H9 (cell line): ENCODE data around the gene TMEM117. TPM values are rescaled to one million over a fixed set of nuclear protein-coding genes. Genes with fewer than 3 reads are reported as not detected.

Experiments
- DNase-seq: peaks from one replicate; pipeline ENCODE4 v3.0.0-alpha.2; 2017
- H2AFZ ChIP-seq: one replicate; pipeline ENCODE4 v1.6.1; 2013; ENCODE audit warnings: mild to moderate bottlenecking, low read length, control low read depth, moderate library complexity
- H2AK5ac ChIP-seq: 2 replicates; pipeline ENCODE4 v1.6.1; 2013; ENCODE audit warnings: low read length, control low read depth, mixed read lengths; ENCODE audit not compliant: insufficient read length
- H2BK120ac ChIP-seq: one replicate; pipeline ENCODE4 v1.6.1; 2013; ENCODE audit warnings: low read depth, mild to moderate bottlenecking, low read length, control low read depth, inconsistent platforms; ENCODE audit not compliant: poor library complexity, severe bottlenecking
- H2BK12ac ChIP-seq: 2 replicates; pipeline ENCODE4 v1.6.1; 2013; ENCODE audit warnings: low read length, control low read depth, mixed read lengths, low read depth; ENCODE audit not compliant: insufficient read length
- H2BK15ac ChIP-seq: 2 replicates; pipeline ENCODE4 v1.6.1; 2013; ENCODE audit warnings: low read depth, low read length, control low read depth
- H2BK20ac ChIP-seq: one replicate; pipeline ENCODE4 v1.6.1; 2013; ENCODE audit warnings: low read depth, mild to moderate bottlenecking, low read length, control low read depth, inconsistent platforms; ENCODE audit not compliant: poor library complexity, severe bottlenecking
- H2BK5ac ChIP-seq: 2 replicates; pipeline ENCODE4 v1.6.1; 2013; ENCODE audit warnings: low read length, control low read depth, mixed read lengths; ENCODE audit not compliant: insufficient read length
- H3K14ac ChIP-seq: 2 replicates; pipeline ENCODE4 v1.6.1; 2013; ENCODE audit warnings: low read length, control low read depth; ENCODE audit not compliant: insufficient read depth
- H3K18ac ChIP-seq: 2 replicates; pipeline ENCODE4 v1.6.1; 2013; ENCODE audit warnings: low read depth, mild to moderate bottlenecking, mixed read lengths, low read length, control low read depth; ENCODE audit not compliant: insufficient read length
- H3K23ac ChIP-seq: 2 replicates; pipeline ENCODE4 v1.6.1; 2013; ENCODE audit warnings: low read length, control low read depth, mixed read lengths, low read depth; ENCODE audit not compliant: insufficient read length
- H3K23me2 ChIP-seq: 2 replicates; pipeline ENCODE4 v1.6.1; 2013; ENCODE audit warnings: low read depth, mild to moderate bottlenecking, mixed read lengths, low read length, control low read depth; ENCODE audit not compliant: insufficient read length, poor library complexity, severe bottlenecking
- H3K27ac ChIP-seq: 2 replicates; pipeline ENCODE4 v1.5.1; 2013; ENCODE audit warnings: low read length, control low read depth, mixed read lengths, low read depth; ENCODE audit not compliant: insufficient read length
- H3K27me3 ChIP-seq: 2 replicates; pipeline ENCODE4 v1.6.1; 2013; ENCODE audit warnings: low read length, control low read depth, inconsistent platforms; ENCODE audit not compliant: insufficient read depth
- H3K4ac ChIP-seq: 2 replicates; pipeline ENCODE4 v1.6.1; 2013; ENCODE audit warnings: low read depth, mild to moderate bottlenecking, control low read depth, inconsistent platforms, low read length, moderate library complexity
- H3K4me1 ChIP-seq: 2 replicates; pipeline ENCODE4 v1.6.1; 2013; ENCODE audit warnings: low read length, control low read depth, inconsistent platforms; ENCODE audit not compliant: insufficient read depth
- H3K4me2 ChIP-seq: 2 replicates; pipeline ENCODE4 v1.6.1; 2013; ENCODE audit warnings: low read length, control low read depth, mixed read lengths; ENCODE audit not compliant: insufficient read length, insufficient read depth
- H3K56ac ChIP-seq: 2 replicates; pipeline ENCODE4 v1.6.1; 2013; ENCODE audit warnings: low read depth, mild to moderate bottlenecking, mixed read lengths, low read length, control low read depth; ENCODE audit not compliant: insufficient read length
- H3K79me1 ChIP-seq: 2 replicates; pipeline ENCODE4 v1.6.1; 2013; ENCODE audit warnings: low read depth, mild to moderate bottlenecking, moderate library complexity, low read length, control low read depth, inconsistent platforms; ENCODE audit not compliant: insufficient read depth, poor library complexity, severe bottlenecking
- H3K79me2 ChIP-seq: 2 replicates; pipeline ENCODE4 v1.6.1; 2013; ENCODE audit warnings: low read length, control low read depth, inconsistent platforms; ENCODE audit not compliant: insufficient read depth
- H3K9ac ChIP-seq: 2 replicates; pipeline ENCODE4 v1.6.1; 2013; ENCODE audit warnings: low read length, control low read depth, mixed read lengths; ENCODE audit not compliant: insufficient read length; ENCODE audit errors: extremely low read depth
- H3K9me3 ChIP-seq: one replicate; pipeline ENCODE4 v1.6.1; 2013; ENCODE audit warnings: low read depth, low read length, inconsistent platforms; ENCODE audit not compliant: control insufficient read depth
- H3T11ph ChIP-seq: one replicate; pipeline ENCODE4 v1.6.1; 2013; ENCODE audit warnings: mild to moderate bottlenecking, low read length, control low read depth, inconsistent platforms
- H4K20me1 ChIP-seq: one replicate; pipeline ENCODE4 v1.6.1; 2013; ENCODE audit not compliant: control insufficient read depth, insufficient read length, insufficient read depth
- H4K5ac ChIP-seq: 2 replicates; pipeline ENCODE4 v1.6.1; 2013; ENCODE audit warnings: low read depth, mild to moderate bottlenecking, mixed read lengths, low read length, control low read depth; ENCODE audit not compliant: insufficient read length
- H4K8ac ChIP-seq: replicated peaks from 2 replicates; pipeline ENCODE4 v1.6.1; 2013; ENCODE audit warnings: low read length, control low read depth, mixed read lengths, low read depth; ENCODE audit not compliant: insufficient read length
- H4K91ac ChIP-seq: 2 replicates; pipeline ENCODE4 v1.6.1; 2013; ENCODE audit warnings: low read depth, mild to moderate bottlenecking, moderate library complexity, mixed read lengths, low read length, control low read depth; ENCODE audit not compliant: insufficient read length
- H3K27ac Mint-ChIP-seq, 3 experiments: 2 replicates in 2 of 3; 3 replicates in 1 of 3; pipeline ENCODE4 v1.8.0; 2020 to 2021; ENCODE audit warnings: mixed read lengths in 3 of 3, mild to moderate bottlenecking in 1 of 3, moderate library complexity in 1 of 3
- H3K27me3 Mint-ChIP-seq: 2 replicates; pipeline ENCODE4 v1.8.0; 2021; ENCODE audit warnings: low read depth, mild to moderate bottlenecking, moderate library complexity, mixed read lengths
- H3K36me3 Mint-ChIP-seq, 3 experiments: 2 replicates in 2 of 3; 3 replicates in 1 of 3; pipeline ENCODE4 v1.8.0; 2020 to 2021; ENCODE audit warnings: low read depth in 3 of 3, mixed read lengths in 3 of 3; ENCODE audit not compliant: insufficient read depth in 1 of 3
- H3K4me1 Mint-ChIP-seq, 2 experiments: 2 replicates each; pipeline ENCODE4 v1.8.0; 2020; ENCODE audit warnings: mixed read lengths in 2 of 2
- H3K4me3 Mint-ChIP-seq, 2 experiments: 2 replicates in 1 of 2; 3 replicates in 1 of 2; pipeline ENCODE4 v1.8.0; 2020 to 2021; ENCODE audit warnings: mild to moderate bottlenecking in 2 of 2, mixed read lengths in 2 of 2, moderate library complexity in 1 of 2
- H3K9me3 Mint-ChIP-seq, 2 experiments: 2 replicates in 1 of 2; 3 replicates in 1 of 2; pipeline ENCODE4 v1.8.0; 2020; ENCODE audit warnings: mild to moderate bottlenecking in 2 of 2, mixed read lengths in 2 of 2, moderate library complexity in 1 of 2
- WGBS: extraction: QIAGEN DNeasy Blood & Tissue Kit; methylation state at CpG from one replicate; pipeline ENCODE4 v1.1.7; 2013; ENCODE audit warnings: missing lambda C conversion rate, low lambda C conversion rate, mixed read lengths; ENCODE audit not compliant: insufficient read length; ENCODE audit errors: extremely low coverage; 5-methylcytosine and 5-hydroxymethylcytosine counted together
- total RNA-seq: library from RNA; stranded (reverse); gene quantifications from 2 replicates; pipeline ENCODE4 v1.2.1, GENCODE V29; 2021
- TF ChIP-seq, protein P1 (sequence below): fragments of 200-600 bp; sonication (generic); conservative IDR thresholded peaks from 3 replicates; pipeline ENCODE4 v1.8.0; 2021; ENCODE audit warnings: antibody characterized with exemption, mild to moderate bottlenecking

TMEM117 gene
- total RNA-seq, 1 experiment from 2014 or later = 1.7 TPM

DNA sequence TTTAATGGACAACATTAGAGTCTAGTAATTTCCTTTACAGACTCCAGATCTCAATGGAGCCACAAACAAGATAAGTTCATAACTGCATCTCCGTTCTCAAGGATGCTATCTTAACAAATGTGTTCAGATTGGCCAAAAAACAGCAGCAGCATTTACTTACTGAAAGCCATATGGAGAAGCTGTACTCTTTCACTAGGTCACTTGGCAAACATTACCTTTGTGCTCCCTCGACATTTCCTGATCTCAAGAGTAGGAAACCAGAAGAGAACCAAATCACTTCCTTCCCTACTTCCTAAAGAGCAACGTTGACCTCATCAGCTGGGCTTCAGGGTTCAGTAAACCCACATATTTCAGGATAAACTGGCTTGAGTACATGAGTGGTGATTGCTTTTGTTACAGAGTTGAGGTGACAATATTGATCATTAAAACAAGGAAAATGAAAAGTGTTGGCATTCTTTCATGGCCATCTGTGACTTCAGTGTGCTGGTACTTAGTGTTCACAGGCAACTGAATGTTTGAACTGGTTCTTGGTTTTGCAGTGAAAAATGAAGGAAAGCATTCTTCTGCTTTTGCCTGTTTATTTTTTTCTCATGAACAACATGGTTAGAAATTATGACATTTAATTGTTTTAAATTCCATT lies 449.6 kb downstream of the TMEM117 start:
- H3K9ac ChIP-seq = no peak overlapping the region
- no peak overlapping the region for H2AK5ac ChIP-seq
- Mint-ChIP-seq H3K27me3 (no peaks in the 10 kb centered on the region), H3K4me3 (no peak overlapping the region), H3K4me1 (no peaks in the 10 kb centered on the region), H3K36me3 (no peaks in the 10 kb centered on the region), H3K9me3 (peaks cover 0 to 3% of the 10 kb centered on the region in 2 experiments; a peak in 2 of 5 replicates), H3K27ac (no peak overlapping the region)
- no peak overlapping the region for H3K4me2 ChIP-seq
- TF ChIP-seq, protein P1, sequence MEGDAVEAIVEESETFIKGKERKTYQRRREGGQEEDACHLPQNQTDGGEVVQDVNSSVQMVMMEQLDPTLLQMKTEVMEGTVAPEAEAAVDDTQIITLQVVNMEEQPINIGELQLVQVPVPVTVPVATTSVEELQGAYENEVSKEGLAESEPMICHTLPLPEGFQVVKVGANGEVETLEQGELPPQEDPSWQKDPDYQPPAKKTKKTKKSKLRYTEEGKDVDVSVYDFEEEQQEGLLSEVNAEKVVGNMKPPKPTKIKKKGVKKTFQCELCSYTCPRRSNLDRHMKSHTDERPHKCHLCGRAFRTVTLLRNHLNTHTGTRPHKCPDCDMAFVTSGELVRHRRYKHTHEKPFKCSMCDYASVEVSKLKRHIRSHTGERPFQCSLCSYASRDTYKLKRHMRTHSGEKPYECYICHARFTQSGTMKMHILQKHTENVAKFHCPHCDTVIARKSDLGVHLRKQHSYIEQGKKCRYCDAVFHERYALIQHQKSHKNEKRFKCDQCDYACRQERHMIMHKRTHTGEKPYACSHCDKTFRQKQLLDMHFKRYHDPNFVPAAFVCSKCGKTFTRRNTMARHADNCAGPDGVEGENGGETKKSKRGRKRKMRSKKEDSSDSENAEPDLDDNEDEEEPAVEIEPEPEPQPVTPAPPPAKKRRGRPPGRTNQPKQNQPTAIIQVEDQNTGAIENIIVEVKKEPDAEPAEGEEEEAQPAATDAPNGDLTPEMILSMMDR = no peak
- no peak overlapping the region for H4K8ac ChIP-seq
- no peaks in the 10 kb centered on the region for H3K79me1 ChIP-seq
- H3K27me3 ChIP-seq = no peaks in the 10 kb centered on the region
- H3T11ph ChIP-seq = no peak overlapping the region
- H2BK15ac ChIP-seq = no peak overlapping the region
- no peak overlapping the region for H4K5ac ChIP-seq
- H3K9me3 ChIP-seq = no peaks in the 10 kb centered on the region
- no peak overlapping the region for H2BK5ac ChIP-seq
- H2BK120ac ChIP-seq = no peak overlapping the region
- no peak overlapping the region for H3K23ac ChIP-seq
- no peaks in the 10 kb centered on the region for H4K20me1 ChIP-seq
- no peaks in the 10 kb centered on the region for H3K23me2 ChIP-seq
- no peak overlapping the region for H3K18ac ChIP-seq
- H3K27ac ChIP-seq = no peak overlapping the region
- DNase-seq = no peak
- no CpG with 5 or more reads among the region's 3 CpGs for WGBS
- no peak overlapping the region for H2BK12ac ChIP-seq
- H4K91ac ChIP-seq = no peak overlapping the region
- no peak overlapping the region for H3K56ac ChIP-seq
- no peak overlapping the region for H3K14ac ChIP-seq
- no peak overlapping the region for H3K4ac ChIP-seq
- no peaks in the 10 kb centered on the region for H3K4me1 ChIP-seq
- H3K79me2 ChIP-seq = no peaks in the 10 kb centered on the region
- no peak overlapping the region for H2BK20ac ChIP-seq
- no peak overlapping the region for H2AFZ ChIP-seq
